ENCODE measurements around the gene BLOC1S5.
"Not testable (repeated sequence)": the region's sequence is repeated elsewhere in the genome, so short reads cannot be mapped to it uniquely, and the experiment has no call there.

BLOC1S5 gene

DNA sequence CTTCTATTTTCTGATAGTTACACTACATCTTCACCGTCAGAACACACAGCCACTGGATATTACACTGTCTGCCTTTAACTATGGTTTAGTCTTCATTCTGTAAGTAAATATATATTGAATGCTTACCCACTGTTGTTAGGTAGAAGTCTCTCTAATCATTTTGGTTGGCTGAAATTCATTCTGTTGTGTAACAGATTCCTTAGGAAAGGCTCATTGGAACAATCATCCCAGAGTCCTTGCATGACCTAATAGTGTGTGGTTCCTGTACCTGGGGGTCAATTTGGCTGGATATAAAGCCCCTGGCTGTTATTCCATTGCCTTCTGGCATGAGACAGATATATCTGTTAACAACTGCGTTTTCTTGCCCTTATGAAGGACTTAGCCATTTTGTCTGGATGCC lies 9.9 kb downstream of the BLOC1S5 start:
- Histone ChIP-seq H3K36me3 (ENCODE audit: control insufficient read depth in 1 of 2, insufficient read depth in 2 of 2, low read length in 2 of 2) (peaks cover 1 to 2% of the 10 kb centered on the region in 2 experiments), H2BK5ac (ENCODE audit: low read depth, low read length, poor library complexity) (no peak overlapping the region), H3K23ac (ENCODE audit: low read length) (no peak overlapping the region), H2AFZ (ENCODE audit: insufficient read depth, low read length, poor library complexity) (no peak overlapping the region), H3K4me3 (ENCODE audit: low read depth, low read length) (no peak overlapping the region), H2AK5ac (ENCODE audit: low read length) (no peak overlapping the region), H3K79me2 (ENCODE audit: control insufficient read depth, insufficient read depth, low read length, poor library complexity) (no peaks in the 10 kb centered on the region), H3K79me1 (ENCODE audit: low read length) (no peaks in the 10 kb centered on the region), H3K27me3 (ENCODE audit: insufficient read depth, low read length) (no peaks in the 10 kb centered on the region), H4K12ac (ENCODE audit: low read depth, low read length) (no peak overlapping the region), H3K4me2 (ENCODE audit: low read length) (no peak overlapping the region), H2BK120ac (ENCODE audit: insufficient read depth, low read length, poor library complexity) (no peak overlapping the region), H4K91ac (ENCODE audit: low read depth, low read length) (no peak overlapping the region), H3K4ac (ENCODE audit: low read depth, low read length) (no peak overlapping the region), H3K14ac (ENCODE audit: low read length) (no peak overlapping the region), H3K9me3 (ENCODE audit: insufficient read depth, low read depth, low read length) (no peaks in the 10 kb centered on the region), H4K8ac (ENCODE audit: low read depth, low read length) (no peak overlapping the region), H3K4me1 (ENCODE audit: control insufficient read depth in 1 of 2, insufficient read depth in 2 of 2, low read length in 2 of 2) (no peaks in the 10 kb centered on the region), H3K27ac (ENCODE audit: low read depth, low read length) (no peak overlapping the region), H3K18ac (ENCODE audit: low read length) (no peak overlapping the region), H2BK12ac (ENCODE audit: low read length) (no peak overlapping the region), H3K9ac (ENCODE audit: low read length) (no peak overlapping the region)
- DNase-seq, result no peak
- no CpG with 5 or more reads among the region's 2 CpGs for WGBS (ENCODE audit: extremely low coverage, insufficient coverage, insufficient read length)

DNA sequence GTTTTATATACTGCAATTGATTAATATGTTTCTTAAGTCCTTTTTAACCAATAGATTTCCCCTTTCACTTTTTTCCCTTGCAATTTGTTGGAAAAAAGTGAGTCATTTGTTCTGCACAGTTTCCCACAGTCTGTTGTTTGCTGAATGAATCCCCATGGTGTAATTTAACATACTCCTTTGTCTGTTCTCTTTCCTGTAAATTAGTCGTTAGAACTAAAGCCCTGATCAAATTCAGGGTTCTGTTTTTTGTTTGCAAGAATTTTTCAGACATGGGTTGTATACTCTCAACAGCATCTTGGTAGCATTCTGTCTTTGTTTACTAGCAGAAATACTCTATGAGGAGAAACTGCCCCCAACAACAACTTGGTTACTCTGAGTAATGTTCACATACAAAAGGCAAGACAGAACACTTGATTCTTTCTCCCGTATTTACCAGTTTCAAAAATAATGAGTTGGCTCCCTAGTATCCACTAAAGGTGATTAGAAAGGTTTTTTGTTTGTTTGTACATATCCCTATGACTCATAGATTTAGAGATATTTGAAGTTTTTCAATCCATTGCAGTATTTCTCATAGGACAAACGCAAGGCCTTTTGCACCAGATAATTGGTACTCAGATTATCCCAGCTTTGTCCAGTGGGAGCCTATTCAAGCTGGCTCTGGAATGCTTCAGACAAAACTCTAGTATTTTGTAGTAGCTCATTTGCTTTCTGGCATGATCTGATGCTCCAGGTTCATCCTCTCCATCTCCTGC lies 16.5 kb downstream of the BLOC1S5 start:
- Histone ChIP-seq H3K18ac (ENCODE audit: low read length) (no peak overlapping the region), H3K79me1 (ENCODE audit: low read length) (no peaks in the 10 kb centered on the region), H4K91ac (ENCODE audit: low read depth, low read length) (no peak overlapping the region), H3K4ac (ENCODE audit: low read depth, low read length) (no peak overlapping the region), H4K12ac (ENCODE audit: low read depth, low read length) (no peak overlapping the region), H3K27me3 (ENCODE audit: insufficient read depth, low read length) (no peaks in the 10 kb centered on the region), H2BK120ac (ENCODE audit: insufficient read depth, low read length, poor library complexity) (no peak overlapping the region), H3K36me3 (ENCODE audit: control insufficient read depth in 1 of 2, insufficient read depth in 2 of 2, low read length in 2 of 2) (peaks cover 2% of the 10 kb centered on the region in 2 experiments), H3K79me2 (ENCODE audit: control insufficient read depth, insufficient read depth, low read length, poor library complexity) (no peaks in the 10 kb centered on the region), H2AFZ (ENCODE audit: insufficient read depth, low read length, poor library complexity) (no peak overlapping the region), H3K23ac (ENCODE audit: low read length) (no peak overlapping the region), H3K27ac (ENCODE audit: low read depth, low read length) (peak overlapping the region; percentile 34), H2AK5ac (ENCODE audit: low read length) (no peak overlapping the region), H3K9me3 (ENCODE audit: insufficient read depth, low read depth, low read length) (no peaks in the 10 kb centered on the region), H3K9ac (ENCODE audit: low read length) (no peak overlapping the region), H3K14ac (ENCODE audit: low read length) (no peak overlapping the region), H3K4me2 (ENCODE audit: low read length) (no peak overlapping the region), H4K8ac (ENCODE audit: low read depth, low read length) (no peak overlapping the region), H3K4me1 (ENCODE audit: control insufficient read depth in 1 of 2, insufficient read depth in 2 of 2, low read length in 2 of 2) (no peaks in the 10 kb centered on the region), H2BK12ac (ENCODE audit: low read length) (no peak overlapping the region), H2BK5ac (ENCODE audit: low read depth, low read length, poor library complexity) (peak overlapping the region; percentile 68), H3K4me3 (ENCODE audit: low read depth, low read length) (no peak overlapping the region)
- no CpG with 5 or more reads among the region's 3 CpGs for WGBS (ENCODE audit: extremely low coverage, insufficient coverage, insufficient read length)
- no peak for DNase-seq

DNA sequence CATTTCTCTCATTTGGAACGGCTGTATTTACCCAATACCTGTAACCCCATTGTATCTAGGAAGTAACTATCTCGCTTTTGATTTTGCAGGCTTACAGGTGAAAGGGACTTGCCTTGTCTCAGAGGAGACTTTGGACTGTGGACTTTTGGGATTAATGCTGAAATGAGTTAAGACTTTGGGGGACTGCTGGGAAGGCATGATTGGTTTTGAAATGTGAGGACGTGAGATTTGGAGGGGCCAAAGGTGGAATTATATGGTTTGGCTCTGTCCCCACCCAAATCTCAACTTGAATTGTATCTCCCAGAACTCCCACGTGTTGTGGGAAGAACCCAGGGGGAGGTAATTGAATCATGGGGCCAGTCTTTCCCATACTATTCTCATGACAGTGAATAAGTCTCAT lies 18.4 kb downstream of the BLOC1S5 start:
- H3K79me2 ChIP-seq (ENCODE audit: control insufficient read depth, insufficient read depth, low read length, poor library complexity); H3K4ac ChIP-seq (ENCODE audit: low read depth, low read length); H4K8ac ChIP-seq (ENCODE audit: low read depth, low read length); H2BK120ac ChIP-seq (ENCODE audit: insufficient read depth, low read length, poor library complexity); H3K4me2 ChIP-seq (ENCODE audit: low read length); H3K27me3 ChIP-seq (ENCODE audit: insufficient read depth, low read length); H3K79me1 ChIP-seq (ENCODE audit: low read length); H2AK5ac ChIP-seq (ENCODE audit: low read length); H3K9me3 ChIP-seq (ENCODE audit: insufficient read depth, low read depth, low read length); H3K14ac ChIP-seq (ENCODE audit: low read length); H3K18ac ChIP-seq (ENCODE audit: low read length); H2BK5ac ChIP-seq (ENCODE audit: low read depth, low read length, poor library complexity); H3K4me1 ChIP-seq (ENCODE audit: control insufficient read depth in 1 of 2, insufficient read depth in 2 of 2, low read length in 2 of 2); DNase-seq; H2BK12ac ChIP-seq (ENCODE audit: low read length); H3K9ac ChIP-seq (ENCODE audit: low read length); H3K23ac ChIP-seq (ENCODE audit: low read length); H3K27ac ChIP-seq (ENCODE audit: low read depth, low read length); H3K4me3 ChIP-seq (ENCODE audit: low read depth, low read length); H2AFZ ChIP-seq (ENCODE audit: insufficient read depth, low read length, poor library complexity); H3K36me3 ChIP-seq (ENCODE audit: control insufficient read depth in 1 of 2, insufficient read depth in 2 of 2, low read length in 2 of 2); H4K91ac ChIP-seq (ENCODE audit: low read depth, low read length); H4K12ac ChIP-seq (ENCODE audit: low read depth, low read length): not testable (repeated sequence)
- no CpG with 5 or more reads among the region's 4 CpGs for WGBS (ENCODE audit: extremely low coverage, insufficient coverage, insufficient read length)

DNA sequence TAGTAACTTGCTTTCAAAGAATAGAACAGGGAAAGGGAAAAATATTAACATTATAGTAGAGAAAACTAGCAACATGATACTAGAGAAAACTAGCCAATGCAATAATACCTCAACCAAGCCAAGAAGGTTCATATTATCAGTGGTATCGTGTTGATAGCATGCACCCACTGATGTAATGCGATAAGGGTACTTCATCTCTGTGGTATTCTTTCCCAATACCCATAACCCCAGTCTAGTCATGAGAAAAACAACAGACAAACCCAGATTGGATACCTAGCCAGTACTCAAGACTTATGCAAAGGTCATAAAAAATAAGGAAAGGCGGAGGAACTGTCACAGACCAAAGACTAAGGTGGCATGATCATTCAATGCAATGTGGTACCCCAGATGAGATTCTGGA lies 21.0 kb downstream of the BLOC1S5 start:
- Histone ChIP-seq H3K4me3 (ENCODE audit: low read depth, low read length) (no peak overlapping the region), H2BK120ac (ENCODE audit: insufficient read depth, low read length, poor library complexity) (no peak overlapping the region), H2AK5ac (ENCODE audit: low read length) (no peak overlapping the region), H3K4ac (ENCODE audit: low read depth, low read length) (no peak overlapping the region), H3K27ac (ENCODE audit: low read depth, low read length) (no peak overlapping the region), H3K14ac (ENCODE audit: low read length) (no peak overlapping the region), H3K4me2 (ENCODE audit: low read length) (no peak overlapping the region), H4K12ac (ENCODE audit: low read depth, low read length) (no peak overlapping the region), H2BK5ac (ENCODE audit: low read depth, low read length, poor library complexity) (no peak overlapping the region), H2BK12ac (ENCODE audit: low read length) (no peak overlapping the region), H3K27me3 (ENCODE audit: insufficient read depth, low read length) (no peaks in the 10 kb centered on the region), H3K23ac (ENCODE audit: low read length) (no peak overlapping the region), H3K79me2 (ENCODE audit: control insufficient read depth, insufficient read depth, low read length, poor library complexity) (no peaks in the 10 kb centered on the region), H3K79me1 (ENCODE audit: low read length) (no peaks in the 10 kb centered on the region), H3K9ac (ENCODE audit: low read length) (no peak overlapping the region), H4K91ac (ENCODE audit: low read depth, low read length) (no peak overlapping the region), H3K18ac (ENCODE audit: low read length) (no peak overlapping the region), H3K36me3 (ENCODE audit: control insufficient read depth in 1 of 2, insufficient read depth in 2 of 2, low read length in 2 of 2) (peaks cover 2 to 4% of the 10 kb centered on the region in 2 experiments), H2AFZ (ENCODE audit: insufficient read depth, low read length, poor library complexity) (no peak overlapping the region), H3K9me3 (ENCODE audit: insufficient read depth, low read depth, low read length) (no peaks in the 10 kb centered on the region), H4K8ac (ENCODE audit: low read depth, low read length) (no peak overlapping the region), H3K4me1 (ENCODE audit: control insufficient read depth in 1 of 2, insufficient read depth in 2 of 2, low read length in 2 of 2) (no peaks in the 10 kb centered on the region)
- no CpG with 5 or more reads among the region's 3 CpGs for WGBS (ENCODE audit: extremely low coverage, insufficient coverage, insufficient read length)
- DNase-seq, result no peak
